A172 (cell line): ENCODE results near the gene GGCT. TPM values are rescaled to one million over a fixed set of nuclear protein-coding genes. Genes with fewer than 3 reads are reported as not detected.
A peak's percentile ranks its signal among the peaks of the same experiment; 100 is the strongest.
"Not testable (repeated sequence)": the region's sequence is repeated elsewhere in the genome, so short reads cannot be mapped to it uniquely, and the experiment has no call there.

ENCODE experiments used
- DNase-seq: peaks from one replicate; pipeline ENCODE4 v3.0.0-alpha.2; 2015; ENCODE audit warnings: low spot score
- total RNA-seq: library from RNA; depleted of rRNA; stranded (reverse); fragments of >200 nt; shearing (Covaris generic); gene quantifications from 2 replicates; pipeline ENCODE4 v1.2.3, GENCODE V29; 2014

The GGCT gene
- total RNA-seq, 1 experiment from 2014 or later = 147 TPM

- DNase-seq = no peak
Measured at GRCh38 chr7:30515761-30516160, 11.1 kb upstream of the GGCT start.

GRCh38 chr7:30514776-30515175 lies 10.1 kb upstream of the GGCT start:
- no peak for DNase-seq

GRCh38 chr7:30514177-30514576 lies 9.5 kb upstream of the GGCT start:
- no peak for DNase-seq

DNA sequence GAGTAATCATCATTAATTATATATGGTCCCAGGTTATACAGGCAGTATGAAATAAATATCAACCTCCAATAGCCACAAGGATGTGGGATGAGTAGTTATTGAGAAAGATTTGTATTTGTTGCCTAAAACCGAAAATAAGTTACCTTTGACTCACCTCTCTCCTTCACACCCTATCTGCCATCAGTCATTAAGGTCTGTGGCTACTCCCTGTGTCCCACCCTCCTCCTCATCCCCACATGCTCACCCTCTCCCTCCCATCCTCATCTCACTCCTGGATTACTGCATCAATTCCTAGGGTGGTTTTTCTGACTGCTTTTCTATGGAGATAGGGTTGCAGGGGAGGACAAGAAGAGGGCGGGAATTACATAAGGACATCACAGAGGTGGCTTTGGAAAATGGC lies 9.1 kb upstream of the GGCT start:
- DNase-seq = no peak

GRCh38 chr7:30511973-30512662 lies 7.5 kb upstream of the GGCT start:
- no peak for DNase-seq

- DNase-seq = no peak
Measured at GRCh38 chr7:30511494-30511893, 6.9 kb upstream of the GGCT start.

DNA sequence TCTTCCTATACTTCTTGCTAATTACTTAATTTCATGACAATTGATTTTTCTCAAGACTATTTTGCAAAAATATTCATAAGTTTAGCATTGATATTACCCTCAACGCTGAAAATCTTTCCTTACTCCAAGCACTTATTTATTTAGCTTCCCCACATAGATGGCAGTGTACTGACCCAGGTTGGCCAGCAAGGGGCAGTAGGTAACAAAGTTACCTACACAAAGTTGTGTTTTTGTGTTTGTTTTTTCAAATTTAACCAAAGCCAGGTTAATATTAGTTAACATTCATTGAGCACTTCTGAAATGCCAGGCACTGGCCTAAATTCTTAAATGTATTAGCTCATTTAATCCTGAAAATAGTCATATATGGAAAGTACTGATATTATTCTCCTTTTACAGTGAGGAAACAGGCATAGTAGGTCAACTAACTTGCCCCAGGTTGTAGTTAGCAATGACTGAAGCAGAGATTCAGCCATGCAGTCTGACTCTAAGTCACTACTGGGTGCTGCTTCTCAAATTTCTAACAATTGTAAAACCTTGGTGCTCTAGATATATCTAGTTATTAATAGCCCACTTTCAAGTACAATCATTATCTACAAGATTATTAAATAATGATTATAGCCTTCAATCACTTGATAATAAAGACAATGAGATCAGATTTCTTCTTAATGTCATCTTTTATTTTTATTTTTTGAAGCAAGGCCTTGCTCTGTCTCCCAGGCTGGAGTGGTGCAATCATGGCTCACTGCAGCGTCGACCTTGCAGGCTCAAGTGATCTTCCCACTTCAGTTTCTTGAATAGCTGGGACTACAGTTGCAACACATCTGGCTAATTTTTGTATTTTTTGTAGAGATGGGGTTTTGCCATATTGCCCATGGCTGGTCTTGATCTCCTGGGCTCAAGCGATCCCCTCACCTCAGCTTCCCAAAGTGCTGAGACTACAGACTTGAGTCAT lies 5.8 kb upstream of the GGCT start:
- DNase-seq = peak; percentile 49

DNA sequence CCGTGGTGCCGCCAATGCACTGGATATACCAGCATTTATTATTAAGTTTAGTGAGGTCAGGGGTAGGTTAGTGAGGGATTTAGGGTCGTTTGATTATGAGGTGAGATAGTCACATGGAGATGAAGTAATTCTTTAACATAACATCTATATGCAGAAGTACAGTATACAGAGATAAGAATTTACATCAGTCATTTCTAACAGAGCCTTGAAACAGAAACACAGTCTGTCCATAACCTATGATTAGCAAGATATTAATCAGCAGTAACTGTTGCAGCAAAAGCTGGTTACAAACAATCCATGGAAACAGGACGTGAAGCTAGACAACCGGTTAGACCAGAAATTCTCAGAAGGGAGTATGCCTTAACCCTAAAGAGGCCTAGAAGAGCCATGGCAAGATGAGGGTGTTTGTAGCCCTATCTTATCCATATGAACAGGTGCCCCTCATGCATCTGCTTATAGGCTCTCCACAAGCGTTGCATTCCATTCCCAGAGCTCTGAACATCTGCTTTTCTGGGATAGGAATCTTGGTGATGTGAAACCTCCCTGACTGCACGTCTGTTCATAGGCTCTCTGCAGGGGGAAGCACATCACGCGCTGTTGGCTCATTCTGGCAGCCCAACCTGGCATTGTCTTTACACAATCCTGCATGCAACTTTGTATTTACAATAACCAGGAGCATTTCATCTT lies 4.7 kb upstream of the GGCT start:
- DNase-seq = not testable (repeated sequence)

- DNase-seq = not testable (repeated sequence)
Measured at GRCh38 chr7:30507346-30507900, 2.8 kb upstream of the GGCT start.

DNA sequence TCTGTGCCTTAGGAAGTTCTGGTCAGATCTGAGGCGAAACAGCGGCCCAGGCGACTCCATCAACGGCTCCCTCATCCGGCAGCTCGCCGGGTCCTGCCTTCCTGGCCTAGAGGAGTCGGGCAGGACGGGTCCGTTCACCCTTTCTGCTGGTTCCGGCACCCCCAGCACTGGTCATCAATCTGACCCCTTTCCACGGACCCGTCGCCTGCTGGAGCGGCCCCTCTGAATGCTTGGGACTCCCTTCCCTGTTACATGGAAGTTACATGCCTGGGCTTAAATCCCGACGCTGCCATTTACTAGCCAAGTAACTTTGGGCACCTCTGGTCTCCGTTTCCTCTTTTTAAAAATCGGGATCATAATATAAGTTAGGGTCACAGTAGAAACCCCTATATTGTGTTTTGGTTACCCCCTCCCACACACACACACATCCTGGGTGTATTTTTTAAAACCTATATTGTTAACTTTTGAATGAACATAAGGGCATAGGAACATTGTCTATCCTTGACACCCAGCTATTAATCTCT lies 607 bp upstream of the GGCT start:
- no peak for DNase-seq

DNA sequence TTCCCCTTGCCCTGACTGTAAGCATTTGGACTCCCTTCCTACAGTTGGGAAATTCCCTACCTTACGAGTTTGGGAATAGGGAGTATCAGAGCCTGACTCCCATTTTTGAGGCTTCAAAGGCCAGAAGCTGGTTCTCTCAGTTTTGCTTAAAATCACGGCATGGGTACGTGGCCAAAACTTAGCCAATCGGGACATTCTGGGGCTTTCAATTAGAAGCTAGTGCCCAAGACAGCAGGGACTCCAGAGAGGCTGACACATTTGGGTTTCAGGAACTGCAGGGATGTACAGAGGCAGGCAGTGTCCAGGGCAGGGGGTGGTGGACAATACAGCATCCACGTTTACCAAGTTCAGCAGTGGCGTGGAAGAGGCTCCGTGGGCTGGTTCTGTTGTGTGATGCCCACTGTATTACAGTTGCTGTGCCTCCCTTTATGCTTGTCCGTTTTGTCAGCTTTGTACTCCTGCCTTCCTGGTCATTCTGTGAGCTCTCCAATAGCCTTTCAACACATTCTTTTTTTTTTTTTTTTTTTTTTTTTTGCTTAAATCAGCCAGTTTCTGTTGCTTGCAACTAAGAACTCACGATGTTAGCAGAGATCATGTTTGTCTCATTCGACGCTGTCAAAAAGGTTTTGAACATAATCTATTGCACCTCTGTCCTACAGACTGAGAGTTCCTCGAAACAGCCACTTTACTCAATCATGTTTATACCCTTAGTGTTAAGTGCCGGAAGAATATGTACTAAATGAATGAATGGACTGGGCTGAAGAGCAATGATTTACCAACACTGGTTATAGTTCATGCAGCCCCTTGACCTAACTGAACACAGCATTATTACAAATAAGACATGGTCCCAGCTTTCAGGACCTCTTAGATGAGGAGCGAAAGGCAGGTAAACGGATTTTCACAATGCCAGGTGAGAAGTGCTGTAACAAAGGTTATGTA lies 1.1 kb downstream of the GGCT start:
- no peak for DNase-seq

GRCh38 chr7:30502470-30503251 lies 2.0 kb downstream of the GGCT start:
- no peak for DNase-seq

DNA sequence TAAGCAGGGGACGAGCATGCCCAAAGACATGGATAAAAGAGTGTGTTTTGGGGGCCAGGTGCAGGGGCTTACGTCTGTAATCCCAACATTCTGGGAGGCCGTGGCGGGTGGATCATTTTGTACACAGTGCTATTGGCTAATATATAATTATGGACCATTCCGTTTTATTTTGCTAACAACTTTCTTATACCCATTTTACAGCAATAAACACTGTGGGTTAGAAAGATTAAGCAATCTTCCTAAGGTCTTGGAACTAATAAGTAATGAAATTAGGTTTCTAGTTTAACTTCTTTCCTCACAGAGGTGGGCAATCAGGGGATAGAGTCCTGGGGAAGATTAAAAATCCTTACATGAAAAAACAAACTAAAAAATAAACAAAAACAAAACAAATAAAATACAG lies 3.4 kb downstream of the GGCT start:
- no peak for DNase-seq

DNA sequence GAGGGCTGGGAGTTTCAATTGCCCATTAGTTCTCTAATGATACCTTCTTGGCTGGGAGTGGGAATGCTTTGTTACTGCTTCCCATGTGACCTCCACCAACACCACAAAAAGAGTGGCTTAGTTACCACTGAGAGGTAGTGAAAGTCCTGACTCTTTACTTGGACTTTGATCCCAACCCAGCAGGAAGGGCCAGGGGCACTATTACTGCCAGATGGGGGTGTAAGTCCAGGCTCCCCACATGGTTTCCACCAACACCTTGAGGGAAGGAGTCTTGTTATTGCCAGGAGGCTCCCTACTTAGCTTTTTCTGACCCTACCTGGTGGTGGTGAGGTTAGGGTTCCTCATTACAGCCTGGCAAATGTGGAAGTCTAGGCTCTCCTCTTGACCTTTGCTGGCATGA lies 11.4 kb downstream of the GGCT start:
- DNase-seq = no peak

GRCh38 chr7:30491417-30491816 lies 13.2 kb downstream of the GGCT start:
- DNase-seq = no peak

- no peak for DNase-seq
Measured at GRCh38 chr7:30487371-30487770, 17.3 kb downstream of the GGCT start.

GRCh38 chr7:30485667-30486066 lies 19.0 kb downstream of the GGCT start:
- no peak for DNase-seq

DNA sequence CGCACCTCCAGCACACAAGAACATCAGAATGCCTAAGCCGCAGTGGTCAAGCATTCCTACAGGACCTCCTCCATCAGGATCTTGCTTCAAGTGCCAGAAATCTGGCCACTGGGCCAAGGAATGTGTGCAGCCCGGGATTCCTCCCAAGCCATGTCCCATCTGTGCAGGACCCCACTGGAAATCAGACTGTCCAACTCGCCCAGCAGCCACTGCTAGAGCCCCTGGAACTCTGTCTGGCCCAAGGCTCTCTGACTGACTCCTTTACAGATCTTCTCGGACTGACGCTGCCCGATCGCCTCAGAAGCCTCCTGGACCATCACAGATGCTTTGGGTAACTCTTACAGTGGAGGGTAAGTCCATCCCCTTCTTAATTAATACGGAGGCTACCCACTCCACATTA lies 23.2 kb downstream of the GGCT start:
- not testable (repeated sequence) for DNase-seq

GRCh38 chr7:30479202-30480120 lies 25.2 kb downstream of the GGCT start:
- DNase-seq = peak; percentile 37
